HG03066 (cell line): Measurements from ENCODE around the gene MYT1.
A peak's percentile ranks its signal among the peaks of the same experiment; 100 is the strongest.

Source experiments
- ATAC-seq: cut with Tn5 transposase; IDR thresholded peaks from one replicate; pipeline ENCODE4 v1.9.1; 2021; ENCODE audit warnings: low read depth; ENCODE audit not compliant: unreplicated experiment

Gene MYT1

DNA sequence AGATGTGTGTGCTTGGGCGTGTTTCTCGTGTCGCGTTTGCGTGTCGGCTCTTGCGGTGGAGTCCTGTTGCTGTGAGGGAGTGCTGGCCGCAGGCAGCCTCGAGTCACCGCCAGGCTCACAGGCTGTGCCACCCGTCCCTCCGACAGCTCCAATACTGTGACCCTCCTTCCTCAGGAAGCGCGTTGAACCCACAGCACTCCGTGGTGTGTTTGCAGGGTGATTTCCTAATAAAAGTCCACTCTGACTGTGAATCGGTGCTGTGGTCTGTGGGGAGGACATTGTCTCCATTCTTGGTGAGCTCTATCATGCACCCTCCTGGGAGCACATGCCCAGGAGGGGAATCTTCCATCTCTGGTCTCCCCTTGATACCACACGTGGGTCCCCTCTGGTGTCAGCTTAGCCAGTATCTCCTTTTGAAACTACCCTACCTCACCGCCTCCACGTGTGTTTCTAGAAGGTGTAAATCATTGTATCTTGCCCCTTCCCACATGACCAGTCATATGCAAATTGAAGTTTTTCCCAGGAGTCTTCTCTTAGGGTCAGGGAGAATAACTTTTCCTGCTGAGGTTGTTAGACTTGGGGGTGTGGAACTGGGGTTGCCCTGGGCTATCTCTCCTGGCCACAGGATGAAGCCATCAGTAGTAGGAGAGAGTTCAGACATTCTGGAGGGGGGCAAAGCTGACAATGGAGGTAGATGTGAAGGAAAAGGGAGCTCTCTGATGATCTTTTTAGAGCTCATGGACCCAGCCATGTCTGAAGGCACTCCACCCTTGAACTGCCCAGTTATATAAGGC, 77.9 kb downstream of the MYT1 start:
- ATAC-seq: no peak

DNA sequence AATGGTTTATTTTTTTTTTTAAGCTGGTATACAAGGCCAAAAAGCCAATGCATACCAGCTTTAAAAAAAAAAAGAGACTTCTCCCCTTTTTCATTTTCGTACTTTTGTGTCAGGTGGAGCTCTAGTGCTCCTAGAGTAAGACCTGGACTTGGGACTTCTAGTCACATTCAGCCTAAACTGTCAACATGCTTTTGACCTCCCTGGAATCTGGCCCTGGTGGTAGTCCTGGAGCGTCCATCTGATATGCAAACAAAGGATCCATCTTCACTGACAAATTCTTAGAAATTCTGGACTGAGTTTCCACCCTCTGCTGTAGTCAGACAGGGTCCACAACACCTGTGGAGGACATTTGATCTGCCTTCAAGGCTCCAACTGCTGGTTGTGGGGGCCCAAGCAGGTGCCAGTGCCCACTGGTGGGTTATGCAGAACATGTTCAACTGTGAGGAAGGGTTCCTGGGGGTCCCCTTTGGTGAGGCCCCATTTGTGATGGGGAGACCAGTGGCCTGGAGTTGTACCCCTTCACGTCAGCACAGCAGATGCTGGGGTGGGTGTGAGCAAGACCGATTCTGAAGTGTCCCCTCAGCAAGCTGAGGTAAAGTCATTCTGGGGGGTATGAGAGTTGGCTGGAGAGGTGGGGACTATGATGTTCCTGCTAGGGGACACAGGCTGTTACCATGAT, 78.7 kb downstream of the MYT1 start:
- no peak for ATAC-seq

DNA sequence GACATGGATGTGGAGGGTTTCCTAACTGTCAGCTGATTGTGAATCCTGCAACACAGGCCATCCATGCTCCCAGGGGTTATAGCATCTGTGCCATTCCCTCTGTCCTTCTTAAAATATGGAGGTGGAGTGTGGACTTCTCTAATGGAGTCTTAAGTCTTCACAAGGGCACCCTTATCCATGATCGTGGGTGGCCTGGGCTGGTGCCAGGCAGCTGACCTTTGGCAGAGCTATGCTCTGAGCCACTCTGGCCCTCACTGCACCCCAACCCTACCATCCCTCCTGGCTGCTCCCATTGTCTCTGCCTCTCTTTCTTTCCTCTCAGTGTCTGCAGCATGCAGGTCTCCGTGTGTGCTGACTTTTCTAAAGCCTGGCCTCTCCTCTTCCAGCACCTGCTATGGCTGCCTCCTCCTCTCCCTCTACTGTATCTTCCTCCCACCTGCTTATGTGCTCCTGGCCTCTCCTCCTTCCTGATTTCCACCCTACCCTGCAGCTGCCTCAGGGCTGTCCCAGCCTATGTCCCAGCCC, 80.1 kb downstream of the MYT1 start:
- no peak for ATAC-seq

DNA sequence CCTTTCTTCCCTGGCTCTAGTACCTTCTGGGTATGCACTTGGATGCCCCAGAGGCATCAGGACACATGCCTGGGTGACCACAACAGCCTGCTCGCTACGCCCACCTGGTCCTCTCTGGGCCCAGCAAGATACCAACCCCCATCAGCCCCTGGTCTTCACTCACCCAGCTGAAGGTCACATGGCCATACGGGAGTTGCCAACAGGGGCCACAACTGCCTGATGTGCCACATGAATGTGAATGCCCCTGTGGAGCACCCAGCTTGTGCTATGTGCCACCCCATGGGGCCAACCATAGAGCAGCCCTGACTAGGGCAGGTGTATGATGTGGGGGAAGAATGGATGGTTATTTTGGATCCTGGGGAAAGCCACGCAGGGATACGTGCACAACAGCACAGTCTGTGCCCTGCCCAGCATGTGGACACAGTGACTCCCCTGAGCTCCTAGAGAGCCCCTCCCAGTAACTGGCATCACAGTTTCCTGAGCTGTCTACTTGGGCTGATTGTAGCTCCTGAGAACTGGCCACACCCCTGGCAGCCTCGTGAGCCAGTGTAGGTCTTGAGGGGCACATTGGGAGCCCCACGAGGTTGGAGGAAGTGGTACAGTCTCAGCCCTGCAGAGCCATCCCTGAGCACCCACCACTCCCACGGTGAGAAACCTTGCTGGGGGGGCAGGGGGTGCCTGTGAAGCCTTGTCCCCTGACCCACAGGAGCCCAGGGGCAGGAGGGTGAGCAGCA, 80.8 kb downstream of the MYT1 start:
- no peak for ATAC-seq

DNA sequence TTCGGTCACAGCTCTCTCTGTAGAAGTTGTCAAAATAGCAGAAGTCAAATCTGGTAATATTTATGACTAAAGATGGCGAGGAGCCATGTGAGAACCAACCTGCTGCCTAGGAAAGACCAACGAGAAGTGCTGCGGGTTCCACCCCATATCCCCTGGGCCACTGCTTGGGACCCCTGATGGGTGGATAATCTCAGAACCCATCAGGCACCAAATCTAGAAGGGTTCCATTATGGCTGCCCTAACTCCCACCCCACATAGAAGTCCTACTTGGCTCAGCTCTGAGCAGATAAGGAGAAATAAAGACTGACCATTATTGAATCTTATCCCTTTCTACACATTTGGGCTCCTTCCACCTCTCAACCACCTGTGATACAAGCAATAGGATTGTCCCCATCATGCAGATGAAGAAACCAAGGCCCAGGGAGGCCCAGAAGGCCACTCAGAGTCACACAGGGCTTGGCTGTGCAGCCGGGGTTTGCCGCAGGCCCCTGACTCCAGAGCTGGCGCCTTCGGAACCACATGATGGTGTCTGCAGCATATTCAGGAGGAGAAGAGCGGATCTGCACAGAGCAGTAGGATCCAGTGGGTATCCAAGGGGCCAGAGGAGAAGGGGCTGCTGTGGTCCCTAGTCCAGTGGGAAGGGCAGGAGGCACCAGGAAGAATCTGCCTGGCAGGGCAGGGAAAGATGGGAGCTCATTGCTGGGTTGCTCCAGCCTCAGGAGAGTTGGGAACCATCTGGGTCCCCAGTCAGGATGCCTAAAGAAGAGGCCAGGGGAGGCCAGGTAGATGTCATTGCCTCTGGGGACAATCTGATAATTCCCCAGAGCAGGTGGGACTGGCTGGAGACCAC, 81.7 kb downstream of the MYT1 start:
- no peak for ATAC-seq

DNA sequence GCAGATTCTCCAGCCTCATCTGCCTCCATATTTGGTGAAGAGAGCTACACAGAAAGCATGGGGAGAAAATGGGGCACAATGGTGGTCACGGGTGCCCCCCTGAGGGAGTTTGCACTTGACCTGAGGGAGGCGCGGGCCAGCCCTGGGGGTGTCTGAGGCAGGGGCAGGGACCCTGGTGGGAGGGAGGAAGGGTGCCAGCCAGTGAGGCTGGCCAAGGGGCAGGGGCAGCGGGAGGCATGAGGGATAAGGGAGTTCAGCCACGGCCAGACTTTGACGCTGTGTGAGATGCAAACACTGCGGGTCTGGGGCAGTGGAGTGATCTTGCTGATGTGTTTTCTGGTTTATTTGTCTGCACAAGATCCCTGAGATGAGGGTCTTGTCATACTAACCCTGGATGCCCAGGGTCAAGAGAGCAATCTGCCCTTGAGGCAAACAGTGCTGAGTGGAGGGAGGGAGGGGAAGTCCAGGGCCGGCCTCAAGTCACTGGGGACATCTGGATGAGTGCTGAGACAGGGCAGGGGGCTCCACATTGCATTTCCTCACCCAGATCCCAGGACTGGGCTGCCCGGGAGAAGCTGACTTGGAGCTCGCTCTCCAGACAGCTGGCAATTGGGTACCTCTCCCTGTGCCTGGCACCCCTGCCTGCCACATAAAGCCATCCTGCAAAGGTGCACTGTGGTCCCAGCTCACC, 82.5 kb downstream of the MYT1 start:
- no peak for ATAC-seq

DNA sequence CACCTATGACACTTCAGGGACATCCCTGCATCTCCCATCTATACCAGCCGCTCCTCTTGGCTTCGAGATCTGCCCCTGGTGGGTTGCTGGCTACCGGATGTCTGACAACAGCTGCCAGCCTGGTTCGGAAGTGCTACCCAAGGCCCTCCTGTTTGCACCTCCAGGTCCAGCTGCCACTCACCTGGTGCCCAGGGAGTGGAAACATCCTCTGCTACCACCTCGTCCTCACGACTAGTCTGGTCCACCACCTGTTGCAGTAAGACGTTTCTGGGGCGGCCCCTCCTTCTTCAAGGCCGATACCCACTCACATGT, 83.0 kb downstream of the MYT1 start:
- no peak for ATAC-seq

DNA sequence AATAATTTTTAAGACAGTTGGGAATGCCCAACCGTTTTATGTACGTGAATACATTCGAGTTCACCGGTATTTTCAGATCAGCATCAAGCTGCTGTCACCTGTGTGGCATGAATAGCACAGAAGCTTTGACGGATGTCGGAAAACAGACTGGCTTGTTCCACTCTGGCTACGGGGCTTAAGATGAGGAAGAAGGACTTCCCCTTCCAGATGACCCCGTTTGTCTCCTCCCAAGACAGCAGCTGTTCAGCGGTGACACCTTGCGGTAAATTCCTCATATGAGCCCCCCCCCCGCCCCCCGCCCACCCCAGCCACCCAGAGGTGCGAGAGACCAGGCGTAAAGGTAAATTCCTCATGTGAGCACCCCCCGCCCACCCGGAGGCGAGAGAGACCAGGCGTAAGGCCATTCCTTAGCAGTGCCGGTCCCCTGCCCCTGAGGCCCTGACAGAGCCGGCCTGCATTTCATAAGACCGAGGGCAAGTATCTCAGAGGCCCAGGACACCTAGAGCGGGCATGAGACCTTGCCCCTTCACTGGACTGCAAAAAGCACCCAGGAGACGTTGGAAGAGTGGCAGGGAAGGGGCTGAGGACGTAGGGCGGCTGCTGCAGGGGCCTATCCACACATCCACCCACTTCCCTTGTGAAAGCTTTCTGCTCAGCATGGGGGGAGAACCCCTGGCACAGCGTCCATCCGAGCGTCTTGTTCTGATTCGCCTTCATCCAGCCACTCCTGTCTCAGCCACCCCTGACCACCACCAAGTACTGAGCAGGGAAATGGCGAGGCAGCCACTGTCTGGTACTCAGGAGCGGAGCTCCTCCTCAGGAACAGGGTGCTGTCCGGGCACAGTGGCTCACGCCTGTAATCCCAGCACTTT, 84.0 kb downstream of the MYT1 start:
- no peak for ATAC-seq

DNA sequence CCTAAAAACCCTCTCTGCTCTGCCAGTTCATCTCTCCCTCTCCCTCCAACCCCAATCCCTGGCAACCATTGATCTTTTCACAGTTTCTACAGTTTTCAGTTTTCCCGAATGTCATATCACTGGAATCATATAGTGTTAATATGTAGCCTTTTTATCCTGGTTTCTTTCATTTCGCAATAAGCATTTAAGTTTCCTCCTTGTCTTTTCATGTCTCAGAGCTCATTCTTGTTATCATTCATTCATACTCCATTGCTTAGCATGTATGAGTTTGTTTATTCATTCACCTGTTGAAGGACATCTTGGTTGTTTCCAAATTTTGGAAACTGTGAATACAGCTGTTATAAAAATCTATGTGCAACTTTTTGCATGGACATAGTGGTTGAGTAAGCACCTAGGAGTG, 85.8 kb downstream of the MYT1 start:
- ATAC-seq: no peak

DNA sequence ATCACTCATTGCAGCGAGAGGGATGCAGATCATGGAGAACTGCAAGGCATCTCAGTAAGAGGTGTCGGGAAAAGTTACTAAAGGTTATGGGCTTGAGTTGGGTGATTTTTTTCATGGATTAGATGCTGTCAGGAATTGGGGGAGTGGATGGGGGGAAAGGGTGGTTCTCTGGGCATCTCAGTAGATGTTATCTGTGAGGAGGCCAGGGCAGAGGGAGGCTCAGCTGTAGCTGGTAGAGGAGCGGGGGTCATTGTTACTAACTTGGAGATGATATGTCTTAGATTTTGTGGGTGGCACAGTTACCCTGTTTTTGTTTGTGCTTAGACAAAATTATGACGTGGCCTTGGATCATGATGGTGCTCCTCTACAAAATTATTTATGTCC, 88.7 kb downstream of the MYT1 start:
- no peak for ATAC-seq

DNA sequence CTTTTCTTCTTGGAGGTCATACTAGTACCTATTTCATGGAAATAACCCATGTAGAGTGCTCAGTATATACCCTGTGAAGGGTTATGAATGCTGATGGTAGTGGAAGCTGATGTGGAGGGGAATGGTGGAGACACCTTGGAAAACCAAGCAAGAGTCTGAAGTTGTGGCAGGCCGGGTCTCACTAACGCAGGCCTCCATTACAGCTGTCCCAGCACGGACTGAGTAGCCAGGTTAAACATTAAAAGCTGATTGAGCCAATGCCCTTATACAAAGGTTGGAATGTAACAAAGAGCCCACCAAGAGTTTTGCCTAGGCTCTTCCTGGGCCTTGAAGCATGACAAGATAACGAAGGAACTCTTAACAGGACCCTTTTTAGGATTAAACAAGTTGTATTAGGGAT, 89.2 kb downstream of the MYT1 start:
- no peak for ATAC-seq

DNA sequence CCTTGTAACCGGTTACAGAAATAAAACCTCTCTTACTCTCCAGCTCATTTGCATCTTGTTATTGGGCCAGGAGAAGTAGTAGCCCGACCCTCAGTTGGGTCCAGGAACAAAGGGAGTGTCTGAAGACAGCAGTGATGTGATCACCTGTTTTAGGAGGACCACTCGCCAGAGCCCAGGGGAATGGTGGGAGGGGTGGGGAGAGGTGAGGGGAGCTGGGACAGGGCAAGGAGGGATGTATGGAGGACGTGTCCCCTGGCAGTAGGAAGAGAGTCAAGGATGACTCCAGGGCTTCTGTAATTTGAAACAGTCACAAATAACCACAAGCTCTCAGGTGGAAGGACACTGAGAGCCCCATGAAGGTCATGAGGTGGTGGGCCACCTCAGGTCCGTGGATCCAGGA, 89.9 kb downstream of the MYT1 start:
- ATAC-seq: no peak

DNA sequence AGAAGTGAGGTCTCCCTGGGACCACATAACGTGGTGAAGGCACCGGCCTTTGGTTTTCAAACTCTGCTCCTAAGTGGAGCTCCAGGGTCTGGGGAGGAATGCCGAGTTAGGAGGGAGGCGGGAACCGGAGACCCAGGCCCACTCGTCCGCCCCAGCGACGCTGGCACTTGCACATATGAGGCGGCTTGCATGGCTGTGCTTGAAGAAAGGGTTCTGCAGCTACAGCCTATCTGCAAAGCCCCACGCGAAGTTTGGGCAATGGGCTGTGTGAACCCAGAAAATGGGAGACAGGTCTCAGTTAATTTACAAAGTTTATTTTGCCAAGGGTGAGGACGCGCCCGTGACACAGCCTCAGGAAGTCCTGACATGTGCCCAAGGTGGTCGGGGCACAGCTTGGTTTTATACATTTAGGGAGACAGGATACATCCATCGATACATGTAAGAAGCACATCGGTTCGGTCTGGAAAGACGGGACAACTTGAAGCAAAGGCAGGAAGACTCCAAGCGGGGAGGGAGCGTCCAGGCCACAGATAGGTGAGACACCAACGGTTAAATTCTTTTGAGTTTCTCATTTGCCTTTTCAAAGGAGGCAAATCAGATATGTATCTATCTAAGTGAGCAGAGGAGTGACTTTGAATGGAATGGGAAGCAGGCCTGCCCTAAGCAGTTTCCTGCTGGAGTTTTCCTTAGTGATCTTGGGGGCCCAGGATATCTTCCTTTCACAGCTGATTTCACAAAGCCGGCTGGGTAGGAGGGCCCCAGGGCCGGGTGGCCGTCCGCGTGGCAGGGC, 90.5 kb downstream of the MYT1 start:
- ATAC-seq: no peak

DNA sequence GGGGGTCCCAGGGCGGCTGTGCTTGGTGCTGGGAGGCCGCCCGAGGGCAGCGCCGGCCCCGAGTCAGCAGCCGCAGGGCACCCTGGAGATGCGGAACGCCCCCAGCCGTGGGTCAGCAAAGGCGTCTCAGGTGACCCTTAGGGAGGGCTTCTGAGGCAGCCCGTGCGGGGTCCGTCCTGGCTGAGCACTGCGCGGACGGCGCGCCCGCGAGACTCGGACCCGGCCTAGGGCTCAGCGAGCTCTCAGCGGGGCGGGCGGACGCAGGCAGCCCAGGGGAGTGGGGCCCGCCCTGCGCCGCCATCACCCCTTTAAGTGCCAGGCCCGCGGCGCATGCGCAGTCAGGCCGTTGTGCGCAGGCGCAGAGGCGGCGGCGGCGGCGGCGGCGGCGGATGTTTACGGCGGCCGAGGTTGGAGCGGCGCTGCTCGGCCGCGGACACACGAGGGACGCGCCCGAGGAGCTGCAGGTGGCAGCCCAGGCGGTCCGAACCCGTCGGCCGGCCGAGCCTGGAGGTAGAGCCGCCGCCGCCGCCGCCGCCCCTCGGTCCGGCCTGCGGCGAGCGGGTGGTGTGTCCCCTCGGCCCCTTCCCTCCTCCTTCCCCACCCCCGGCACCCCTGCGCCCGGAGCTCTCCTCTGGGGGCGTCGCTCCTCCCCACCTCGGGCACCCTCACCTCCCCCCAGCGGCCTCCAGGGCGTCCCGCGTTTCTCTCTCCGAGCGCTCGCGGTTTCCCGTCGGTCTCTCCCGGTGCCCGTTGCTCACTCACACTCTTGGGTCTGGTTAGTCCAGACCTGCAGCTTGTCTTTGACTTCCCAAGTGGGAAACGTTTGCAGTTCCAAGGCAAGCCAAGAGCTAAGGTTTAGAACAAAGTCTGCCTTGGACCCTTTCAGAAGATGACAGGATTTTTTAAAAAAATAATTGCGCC, 91.4 kb downstream of the MYT1 start, which contains the start of gene PCMTD2:
Gene PCMTD2 (plus strand): TSS at position 388 of the 921 bp plus-strand sequence. CDS start 4,218 bp downstream, outside the sequence.
- peak; percentile 81 for ATAC-seq

DNA sequence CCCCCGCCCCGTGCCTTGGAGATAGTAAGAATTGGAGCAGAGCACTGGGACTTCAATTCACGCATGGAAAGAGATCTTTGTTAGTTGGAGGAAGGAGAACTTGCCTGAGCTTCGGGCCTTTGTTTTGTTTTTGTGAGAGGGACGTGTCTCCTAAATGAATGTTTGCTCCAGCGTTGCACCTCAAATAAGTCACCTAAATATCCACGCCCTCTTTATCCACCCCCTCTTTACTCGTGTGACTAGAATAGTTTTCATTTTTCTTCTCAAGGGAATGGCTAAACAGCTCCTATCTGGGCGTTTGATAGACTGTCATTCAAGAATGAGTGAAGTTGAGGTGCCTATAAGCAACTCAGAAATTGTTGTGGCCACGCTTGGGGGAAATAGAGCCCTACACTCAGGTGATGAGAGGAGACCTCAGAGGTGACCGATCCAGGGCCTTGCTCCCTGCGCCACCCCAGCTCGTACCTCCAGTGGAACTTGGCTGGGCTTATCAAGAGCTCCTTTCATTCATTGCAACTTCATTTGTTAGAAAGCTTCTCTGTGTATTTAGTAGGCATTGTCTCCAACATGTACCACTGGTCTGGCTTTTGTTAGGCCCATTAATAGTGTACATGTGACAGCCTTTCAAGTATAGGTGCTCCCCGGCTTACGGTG, 92.2 kb downstream of the MYT1 start:
- ATAC-seq: no peak

DNA sequence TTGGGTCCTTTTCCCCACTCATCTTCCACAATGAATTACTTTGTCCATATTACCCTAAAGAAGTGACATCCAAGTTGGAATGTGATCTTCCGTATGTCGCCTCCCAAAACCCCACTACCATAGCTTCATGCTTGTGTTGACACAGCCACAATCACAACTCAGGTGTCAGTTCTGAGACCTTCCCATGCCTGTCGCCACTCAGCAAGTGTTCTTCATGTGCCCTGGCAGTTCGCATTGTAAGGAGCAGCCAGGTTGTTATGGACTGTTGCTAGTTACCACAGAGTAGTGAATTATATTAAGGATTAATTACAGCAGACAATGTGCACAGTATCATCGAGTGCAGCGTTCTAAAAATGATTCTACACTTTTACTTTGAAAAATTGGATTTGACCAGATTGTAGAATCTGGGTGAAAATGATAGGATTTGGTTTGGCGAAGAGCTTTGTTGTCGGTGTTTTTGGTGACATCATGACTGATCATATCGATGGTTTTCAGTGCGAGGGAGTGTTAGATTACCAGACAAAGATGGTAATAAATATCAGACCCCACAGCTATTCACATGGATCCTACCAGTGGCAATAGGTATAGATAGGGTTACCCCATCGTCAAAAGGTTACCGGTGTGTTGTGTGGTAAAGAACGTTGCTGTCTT, 93.0 kb downstream of the MYT1 start:
- ATAC-seq: no peak
